HG03571 (cell line): Measurements from ENCODE around the gene ETV6.
A peak's percentile ranks its signal among the peaks of the same experiment; 100 is the strongest.

Experiments used
- ATAC-seq: cut with Tn5 transposase; IDR thresholded peaks from one replicate; pipeline ENCODE4 v1.9.1; 2021; ENCODE audit not compliant: unreplicated experiment

The ETV6 gene

GRCh38 chr12:11822081-11822834 lies 172.8 kb downstream of the ETV6 start:
- ATAC-seq = peak; percentile 52

GRCh38 chr12:11823043-11823442 lies 173.6 kb downstream of the ETV6 start:
- no peak for ATAC-seq

- ATAC-seq = no peak
Observed at GRCh38 chr12:11823593-11823992, 174.1 kb downstream of the ETV6 start.

- no peak for ATAC-seq
Observed at GRCh38 chr12:11824069-11824468, 174.6 kb downstream of the ETV6 start.

- no peak for ATAC-seq
Observed at GRCh38 chr12:11824736-11825135, 175.3 kb downstream of the ETV6 start.

GRCh38 chr12:11825278-11825677 lies 175.8 kb downstream of the ETV6 start:
- ATAC-seq = no peak

- ATAC-seq = no peak
Observed at GRCh38 chr12:11826574-11826973, 177.1 kb downstream of the ETV6 start.

- no peak for ATAC-seq
Observed at GRCh38 chr12:11827091-11828061, 177.9 kb downstream of the ETV6 start.

- no peak for ATAC-seq
Observed at GRCh38 chr12:11829764-11830194, 180.3 kb downstream of the ETV6 start.

- ATAC-seq = no peak
Observed at GRCh38 chr12:11830307-11830801, 180.9 kb downstream of the ETV6 start.

- no peak for ATAC-seq
Observed at GRCh38 chr12:11832093-11832492, 182.6 kb downstream of the ETV6 start.

- ATAC-seq = no peak
Observed at GRCh38 chr12:11833174-11833895, 183.9 kb downstream of the ETV6 start.

- no peak for ATAC-seq
Observed at GRCh38 chr12:11834104-11834812, 184.8 kb downstream of the ETV6 start.

GRCh38 chr12:11834931-11835330 lies 185.5 kb downstream of the ETV6 start:
- ATAC-seq = no peak

- peak; percentile 86 for ATAC-seq
Observed at GRCh38 chr12:11836282-11837151, 187.0 kb downstream of the ETV6 start.

- ATAC-seq = no peak
Observed at GRCh38 chr12:11837216-11837934, 187.9 kb downstream of the ETV6 start.

GRCh38 chr12:11838403-11838802 lies 188.9 kb downstream of the ETV6 start:
- ATAC-seq = no peak

- ATAC-seq = no peak
Observed at GRCh38 chr12:11839091-11839641, 189.7 kb downstream of the ETV6 start.

GRCh38 chr12:11840366-11840765 lies 190.9 kb downstream of the ETV6 start:
- ATAC-seq = no peak
